OCI-LY7 (cell line): ENCODE data around the gene EIF4EBP2. TPM values are rescaled to one million over a fixed set of nuclear protein-coding genes. Genes with fewer than 3 reads are reported as not detected.

Source experiments
- BruUV-seq: library from RNA; stranded (reverse); fragments of 400-500 nt; replicated peaks from 2 replicates; lab custom pipeline; 2021; lab: Mats Ljungman, UMichigan
- CTCF ChIA-PET: fragments of 300-600 bp; sonication (Branson Sonifier 250); formaldehyde crosslinking; loops from one replicate; lab custom pipeline; 2022; ENCODE audit warnings: antibody characterized with exemption; ENCODE audit not compliant: unreplicated experiment; lab: Charles Lee
- POLR2A ChIA-PET: fragments of 300-600 bp; sonication (Branson Sonifier 250); formaldehyde crosslinking; loops from one replicate; lab custom pipeline; 2022; ENCODE audit warnings: antibody characterized with exemption; lab: Charles Lee
- DNase-seq: peaks from one replicate; pipeline ENCODE4 v3.0.0-alpha.2; 2015; ENCODE audit warnings: low spot score
- H2AFZ ChIP-seq: fragments of 200-600 bp; sonication (generic), shearing (Covaris generic); 2 replicates; pipeline ENCODE4 v1.6.1; 2014; ENCODE audit warnings: mild to moderate bottlenecking, antibody characterized with exemption, low read length, moderate library complexity
- H3K27ac ChIP-seq: fragments of 200-600 bp; sonication (generic); 2 replicates; pipeline ENCODE4 v1.5.1; 2014; ENCODE audit warnings: mixed run types, low read depth, mild to moderate bottlenecking, moderate library complexity, low read length, inconsistent platforms; ENCODE audit not compliant: poor library complexity, severe bottlenecking
- H3K36me3 ChIP-seq: fragments of 200-600 bp; sonication (generic); 2 replicates; pipeline ENCODE4 v1.6.1; 2014; ENCODE audit warnings: mild to moderate bottlenecking, antibody characterized with exemption, low read length, moderate library complexity, mixed read lengths; ENCODE audit not compliant: insufficient read depth
- H3K4me1 ChIP-seq: fragments of 200-600 bp; sonication (generic); 2 replicates; pipeline ENCODE4 v1.5.1; 2014; ENCODE audit warnings: mild to moderate bottlenecking, low read length; ENCODE audit not compliant: insufficient read depth, poor library complexity, severe bottlenecking
- H3K4me2 ChIP-seq: fragments of 200-600 bp; sonication (generic); 2 replicates; pipeline ENCODE4 v1.6.1; 2014; ENCODE audit warnings: mild to moderate bottlenecking, low read length
- H3K4me3 ChIP-seq: fragments of 200-600 bp; sonication (generic); 2 replicates; pipeline ENCODE4 v1.5.1; 2014; ENCODE audit warnings: mild to moderate bottlenecking, low read depth, low read length; ENCODE audit not compliant: poor library complexity, severe bottlenecking
- H3K79me2 ChIP-seq: fragments of 200-600 bp; sonication (generic); 2 replicates; pipeline ENCODE4 v1.6.1; 2016; ENCODE audit warnings: low read depth, mild to moderate bottlenecking, low read length, moderate library complexity, mixed read lengths; ENCODE audit not compliant: insufficient read depth
- H3K9me2 ChIP-seq: fragments of 200-600 bp; sonication (generic); 2 replicates; pipeline ENCODE4 v1.6.1; 2016; ENCODE audit warnings: mild to moderate bottlenecking, low read length, mixed read lengths; ENCODE audit not compliant: insufficient read depth
- H3K9me3 ChIP-seq: fragments of 200-600 bp; sonication (generic); 2 replicates; pipeline ENCODE4 v1.6.1; 2014; ENCODE audit warnings: mild to moderate bottlenecking, mixed run types, low read length, mixed read lengths
- H4K20me1 ChIP-seq: fragments of 200-600 bp; sonication (generic); 2 replicates; pipeline ENCODE4 v1.6.1; 2014; ENCODE audit warnings: mild to moderate bottlenecking, antibody characterized with exemption, low read length, moderate library complexity, mixed read lengths; ENCODE audit not compliant: insufficient read depth
- CTCF ChIP-seq: fragments of 200-600 bp; sonication (generic); conservative IDR thresholded peaks from 2 replicates; pipeline ENCODE4 v1.5.1; 2014; ENCODE audit warnings: mild to moderate bottlenecking, antibody characterized with exemption, low read length, moderate library complexity, mixed read lengths
- EZH2phosphoT487 ChIP-seq: fragments of 200-600 bp; sonication (generic); IDR thresholded peaks from 2 replicates; pipeline ENCODE4 v1.6.1; 2018; ENCODE audit warnings: low read depth, borderline replicate concordance, mild to moderate bottlenecking, mixed run types, antibody characterized with exemption, low read length, moderate library complexity, mixed read lengths
- intact Hi-C: fragments of 100-400 bp; cut with micrococcal nuclease; formaldehyde crosslinking; loops from one replicate; pipeline ENCODE4 v1.10.0; 2022; ENCODE audit not compliant: unreplicated experiment
- total RNA-seq, 2 experiments: library from RNA; depleted of rRNA in 1 of 2; stranded (reverse); fragments of >200 nt in 1 of 2; shearing (Covaris generic) in 1 of 2; gene quantifications; 2 replicates each; pipeline ENCODE4 v1.2.3, GENCODE V29; 2014 to 2022

Gene EIF4EBP2
- total RNA-seq, 2 experiments from 2014 or later = 24.5 to 59.8 TPM

- intact Hi-C loops = no loop called here
- POLR2A ChIA-PET = no interaction called here
- CTCF ChIA-PET = no interaction called here
Measured at GRCh38 chr10:70472799-70473454, 69.0 kb downstream of the EIF4EBP2 start.

GRCh38 chr10:70474780-70475179 is 70.8 kb downstream of the EIF4EBP2 start:
- Histone ChIP-seq H3K9me2 (no peaks in the 10 kb centered on the region), H2AFZ (no peak overlapping the region), H3K9me3 (no peaks in the 10 kb centered on the region), H3K36me3 (peaks cover 8% of the 10 kb centered on the region; the same call in 1 of the 2 replicates), H3K4me1 (peaks cover 31% of the 10 kb centered on the region), H3K27ac (no peak overlapping the region), H4K20me1 (no peaks in the 10 kb centered on the region), H3K4me2 (no peak overlapping the region), H3K4me3 (no peak overlapping the region), H3K79me2 (peaks cover 11% of the 10 kb centered on the region)
- CTCF ChIA-PET = no interaction called here
- no TSS peak for BruUV-seq
- no peak for TF ChIP-seq CTCF
- no peak for TF ChIP-seq EZH2phosphoT487
- POLR2A ChIA-PET = no interaction called here
- intact Hi-C loops = no loop called here
- DNase-seq = no peak

More at GRCh38 chr10:70472799-70473454, 69.0 kb downstream of the EIF4EBP2 start:
- Histone ChIP-seq H4K20me1 (no peaks in the 10 kb centered on the region), H3K9me3 (no peaks in the 10 kb centered on the region), H3K4me2 (no peak overlapping the region), H3K4me3 (no peak overlapping the region), H2AFZ (no peak overlapping the region), H3K79me2 (no peaks in the 10 kb centered on the region), H3K9me2 (no peaks in the 10 kb centered on the region), H3K27ac (no peak overlapping the region), H3K4me1 (peaks cover 34% of the 10 kb centered on the region), H3K36me3 (no peaks in the 10 kb centered on the region)
- TF ChIP-seq CTCF (no peak), EZH2phosphoT487 (no peak)
- no TSS peak for BruUV-seq
- DNase-seq = no peak

- TF ChIP-seq CTCF (no peak), EZH2phosphoT487 (no peak)
- intact Hi-C loops = no loop called here
- DNase-seq = no peak
- no TSS peak for BruUV-seq
- no peaks in the 10 kb centered on the region for H3K9me2 ChIP-seq
- peaks cover 39% of the 10 kb centered on the region for H3K4me1 ChIP-seq
- peaks cover 19% of the 10 kb centered on the region for H3K79me2 ChIP-seq
- H3K4me3 ChIP-seq = no peak overlapping the region
- no peak overlapping the region for H2AFZ ChIP-seq
- CTCF ChIA-PET = interaction anchor here (0.6 kb wide), 1 partner anchor 22 kb away, joined by 3 read pairs; no protein-coding TSS in a partner anchor
- peaks cover 3% of the 10 kb centered on the region; the same call in 1 of the 2 replicates for H4K20me1 ChIP-seq
- H3K36me3 ChIP-seq = peaks cover 13% of the 10 kb centered on the region
- no peak overlapping the region for H3K27ac ChIP-seq
- no peak overlapping the region for H3K4me2 ChIP-seq
- POLR2A ChIA-PET = interaction anchor here (0.6 kb wide), 1 partner anchor 26 kb away, joined by 4 read pairs; no protein-coding TSS in a partner anchor
- no peaks in the 10 kb centered on the region for H3K9me3 ChIP-seq
Measured at GRCh38 chr10:70475661-70476060, 71.7 kb downstream of the EIF4EBP2 start.
